HG02870 (cell line): Measurements from ENCODE around the gene SPATA31C1.
"Not testable (repeated sequence)": the region's sequence is repeated elsewhere in the genome, so short reads cannot be mapped to it uniquely, and the experiment has no call there.

Source experiments
- ATAC-seq: cut with Tn5 transposase; IDR thresholded peaks from one replicate; pipeline ENCODE4 v1.9.1; 2021; ENCODE audit warnings: mild to moderate bottlenecking, moderate library complexity; ENCODE audit not compliant: unreplicated experiment

SPATA31C1 gene

DNA sequence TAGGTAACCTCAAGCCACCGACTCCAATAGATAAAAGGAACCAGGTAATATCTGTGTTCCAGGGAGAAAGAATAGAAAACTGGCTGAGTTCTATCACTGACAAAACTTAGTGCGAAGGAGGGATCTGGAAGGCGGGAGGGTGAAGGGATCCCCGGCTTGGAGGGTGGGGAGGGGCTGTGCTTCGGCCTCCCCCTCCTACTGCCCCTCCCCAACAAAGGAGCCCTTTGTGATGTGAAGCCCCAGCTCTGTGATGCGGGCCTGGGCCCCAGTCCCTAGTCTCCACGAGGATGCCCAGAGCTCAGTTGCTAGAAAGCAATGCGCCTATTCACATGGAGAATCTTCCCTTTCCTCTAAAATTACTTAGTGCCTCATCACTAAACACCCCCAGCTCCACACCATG, at the start of gene SPATA31C1:
Gene SPATA31C1, plus strand, starts transcription at position 301 of the 400 bp plus-strand sequence.
- not testable (repeated sequence) for ATAC-seq

DNA sequence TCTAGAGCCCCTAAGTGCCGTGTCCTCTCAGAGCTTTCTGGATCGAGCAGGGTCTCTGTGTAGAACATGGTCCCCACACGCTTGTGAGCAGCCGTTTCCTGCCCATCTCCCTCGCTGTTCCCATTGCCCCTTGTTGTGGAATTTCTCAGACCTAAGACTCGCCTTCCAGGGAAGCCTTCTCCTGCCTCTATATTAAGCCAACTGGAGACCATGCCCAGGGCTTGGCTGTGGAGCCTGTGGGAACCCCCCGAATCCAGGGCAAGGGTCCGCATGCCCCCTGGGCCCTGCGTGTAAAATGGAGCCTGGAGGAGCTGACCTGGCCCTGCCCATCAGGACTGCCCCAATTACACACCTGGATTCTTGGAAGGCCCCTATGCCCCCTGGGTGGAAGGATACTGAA, 49.6 kb upstream of the SPATA31C1 start:
- no peak for ATAC-seq

DNA sequence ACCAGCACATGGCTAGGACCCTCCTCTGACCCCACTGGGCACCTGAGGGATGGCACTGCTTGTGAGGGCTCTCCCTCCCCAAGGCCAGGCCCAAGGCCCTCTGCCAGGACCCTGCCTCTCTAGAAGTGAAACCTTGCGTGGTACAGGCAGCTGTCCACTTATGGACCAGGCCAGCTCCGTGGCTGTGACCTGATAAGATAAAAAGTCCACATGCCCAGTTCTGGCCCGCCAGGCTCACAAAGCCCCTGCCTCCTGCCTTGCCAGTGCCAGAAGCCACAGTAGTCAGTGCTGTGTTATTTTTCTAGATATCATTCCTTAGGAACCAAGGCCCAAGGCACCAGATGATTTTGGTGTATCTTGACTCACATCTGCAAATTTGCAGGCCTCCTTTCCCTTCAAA, 49.1 kb upstream of the SPATA31C1 start:
- no peak for ATAC-seq

DNA sequence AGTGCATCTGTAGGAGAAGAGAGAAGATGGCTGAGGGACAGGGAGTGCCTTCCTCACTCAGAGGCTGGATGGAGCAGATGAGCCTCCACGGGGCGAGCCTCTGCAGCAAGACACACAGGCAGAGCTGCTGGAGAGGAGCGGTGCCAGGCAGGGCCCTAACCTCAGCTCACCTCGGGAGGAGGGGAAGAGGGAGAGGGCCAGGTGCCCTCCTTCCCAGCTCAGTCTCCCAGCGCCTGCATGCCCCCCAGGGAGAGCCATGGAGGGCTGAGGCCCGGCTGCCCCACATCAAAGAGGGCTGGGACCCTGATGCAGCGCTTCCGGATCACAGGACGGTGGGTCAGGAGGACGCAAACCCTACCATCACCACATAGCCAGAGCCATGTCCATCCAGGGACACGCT, 48.7 kb upstream of the SPATA31C1 start:
- no peak for ATAC-seq

DNA sequence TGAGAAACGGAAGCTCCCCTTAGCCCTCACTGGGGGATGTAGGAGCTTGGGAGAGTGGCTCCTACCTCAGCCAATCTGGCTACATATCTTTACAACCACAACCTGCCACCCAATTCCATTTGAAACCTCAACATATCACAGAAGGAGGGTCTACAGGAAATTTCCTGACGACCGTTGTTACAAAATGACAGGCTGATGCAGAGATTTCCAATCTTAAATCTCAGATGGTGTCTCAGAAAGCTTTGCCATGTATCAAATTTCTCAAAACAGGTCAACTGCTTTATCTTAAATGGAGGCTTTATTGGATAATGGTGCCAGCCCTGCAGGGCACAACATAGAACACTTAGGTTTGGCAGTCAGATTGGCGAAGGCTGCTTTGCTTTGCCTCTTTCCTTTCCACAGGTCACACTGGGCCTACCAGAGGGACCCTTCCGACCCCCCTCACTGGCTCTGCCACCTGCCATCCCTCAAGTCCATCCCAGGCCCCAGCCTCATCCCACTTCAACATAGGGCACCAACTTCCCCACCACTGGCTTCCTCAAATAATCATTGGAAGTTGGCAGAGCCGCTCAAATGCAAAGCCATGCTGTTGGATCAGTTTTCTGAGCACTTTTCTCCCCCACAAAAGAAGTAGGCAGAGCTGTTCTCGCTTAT, 46.2 kb upstream of the SPATA31C1 start:
- no peak for ATAC-seq

DNA sequence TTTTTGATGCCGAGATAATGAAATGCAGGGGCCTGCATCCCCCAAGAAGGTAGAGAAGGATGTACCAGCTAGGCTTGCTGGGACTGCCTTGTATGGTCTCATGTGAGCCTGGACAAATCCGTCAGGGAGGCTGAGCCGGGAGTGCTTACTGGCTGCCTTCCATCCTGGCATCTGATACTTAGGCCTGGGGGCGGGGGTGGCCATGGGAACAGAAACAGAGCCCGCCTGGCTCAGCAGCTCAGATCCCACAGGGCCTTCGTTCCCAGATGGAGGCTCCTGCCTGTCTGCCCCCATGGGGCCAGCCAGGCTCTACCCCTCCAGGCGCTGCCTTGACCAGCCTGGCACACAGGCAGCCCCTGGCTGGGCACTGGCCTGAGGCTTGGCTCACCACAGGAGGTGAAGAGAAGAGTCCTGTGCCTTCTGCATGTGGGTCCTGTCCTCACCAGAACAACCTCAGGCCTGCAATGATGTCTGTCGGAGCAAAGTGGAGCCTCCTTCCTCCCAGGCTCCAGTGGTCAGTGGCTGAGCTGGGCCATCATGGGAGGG, 45.6 kb upstream of the SPATA31C1 start:
- no peak for ATAC-seq

- ATAC-seq, result no peak
These were observed 44.0 kb upstream of the SPATA31C1 start for GRCh38 chr9:87873607-87874303.

GRCh38 chr9:87874304-87874623, 43.5 kb upstream of the SPATA31C1 start:
- ATAC-seq, result no peak

- ATAC-seq, result no peak
These were observed 42.7 kb upstream of the SPATA31C1 start for GRCh38 chr9:87875060-87875459.

GRCh38 chr9:87875831-87876545, 41.8 kb upstream of the SPATA31C1 start:
- no peak for ATAC-seq

GRCh38 chr9:87876708-87877107, 41.1 kb upstream of the SPATA31C1 start:
- ATAC-seq, result no peak

- ATAC-seq, result no peak
These were observed 38.7 kb upstream of the SPATA31C1 start for GRCh38 chr9:87878989-87879511.

- no peak for ATAC-seq
These were observed 37.6 kb upstream of the SPATA31C1 start for GRCh38 chr9:87880116-87880515.

- ATAC-seq, result no peak
These were observed 37.1 kb upstream of the SPATA31C1 start for GRCh38 chr9:87880683-87881082.

DNA sequence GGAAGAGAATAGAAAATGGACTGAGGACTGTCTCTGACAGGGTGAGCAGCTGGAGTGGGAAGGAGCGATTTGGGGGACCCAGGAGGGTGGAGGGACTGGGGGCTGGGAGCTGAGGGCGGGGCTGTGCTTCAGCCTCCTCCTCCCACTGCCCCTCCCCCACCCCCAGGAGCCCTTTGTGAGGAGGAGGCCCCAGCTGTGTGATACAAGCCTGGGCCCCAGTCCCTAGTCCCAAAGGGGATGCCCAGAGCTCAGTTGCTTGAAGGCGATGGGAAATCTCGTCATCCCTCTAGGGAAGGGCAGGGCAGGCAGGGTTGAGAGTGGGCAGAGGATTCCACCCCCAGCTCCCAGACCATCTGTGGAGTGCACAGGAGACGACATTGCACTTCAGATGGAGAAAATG, 35.1 kb upstream of the SPATA31C1 start, which contains the start of gene SPATA31E1:
Gene SPATA31E1, plus strand, starts transcription at position 251 of the 400 bp plus-strand sequence. Its CDS starts 15 bp downstream, at position 266.
- ATAC-seq, result no peak

DNA sequence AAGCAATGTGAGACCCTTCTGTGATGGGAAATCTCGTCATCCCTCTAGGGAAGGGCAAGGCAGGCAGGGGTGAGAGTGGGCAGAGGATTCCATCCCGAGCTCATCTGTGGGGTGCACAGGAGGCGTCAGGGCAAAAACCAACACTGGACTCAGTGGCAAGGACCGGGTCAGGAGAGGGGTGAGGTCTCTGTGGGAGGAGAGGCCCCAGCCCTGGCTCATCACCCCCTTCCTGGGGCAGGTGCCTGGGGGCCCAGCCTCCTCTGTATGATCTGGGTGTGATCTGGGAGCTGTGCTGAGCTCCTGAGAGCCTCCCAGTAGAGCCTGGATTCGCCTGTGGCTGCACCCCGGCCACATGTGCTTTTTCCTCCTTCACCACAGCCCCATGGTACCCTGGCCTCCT, 34.5 kb upstream of the SPATA31C1 start:
- ATAC-seq, result no peak

- no peak for ATAC-seq
These were observed 33.8 kb upstream of the SPATA31C1 start for GRCh38 chr9:87883990-87884389.

- no peak for ATAC-seq
These were observed 32.9 kb upstream of the SPATA31C1 start for GRCh38 chr9:87884578-87885459.

DNA sequence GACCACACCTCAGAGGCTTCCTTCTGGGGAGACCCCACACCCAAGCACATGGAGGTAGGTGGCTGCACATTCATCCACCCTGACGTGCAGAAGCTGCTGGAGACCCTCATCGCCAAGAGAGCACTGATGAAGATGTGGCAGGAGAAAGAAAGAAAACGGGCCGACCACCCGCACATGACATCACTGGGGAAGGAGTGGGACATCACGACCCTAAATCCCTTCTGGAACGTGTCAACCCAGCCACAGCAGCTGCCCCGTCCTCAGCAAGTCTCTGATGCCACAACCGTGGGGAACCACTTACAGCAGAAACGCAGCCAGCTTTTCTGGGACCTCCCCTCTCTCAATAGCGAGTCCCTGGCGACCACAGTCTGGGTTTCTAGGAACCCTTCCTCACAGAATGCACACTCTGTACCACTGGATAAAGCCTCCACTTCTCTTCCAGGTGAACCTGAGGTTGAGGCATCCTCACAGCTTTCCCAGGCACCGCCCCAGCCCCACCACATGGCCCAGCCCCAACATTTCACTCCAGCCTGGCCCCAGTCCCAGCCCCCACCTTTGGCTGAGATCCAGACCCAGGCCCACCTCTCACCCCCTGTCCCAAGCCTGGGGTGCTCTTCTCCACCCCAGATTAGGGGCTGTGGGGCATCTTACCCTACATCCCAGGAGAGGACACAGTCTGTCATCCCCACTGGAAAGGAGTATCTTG, 32.1 kb upstream of the SPATA31C1 start:
- ATAC-seq, result no peak
